SJSA1 (cell line): ENCODE results near the gene TPM2. TPM values are rescaled to one million over a fixed set of nuclear protein-coding genes. Genes with fewer than 3 reads are reported as not detected.

Source experiments
- DNase-seq, 2 experiments: peaks; one replicate each; pipeline ENCODE4 v3.0.0-alpha.2; 2015 to 2020; ENCODE audit warnings: low spot score in 2 of 2, low read depth in 1 of 2
- H3K27ac ChIP-seq: fragments of 250-450 bp; sonication (Bioruptor Pico); 2 replicates; pipeline ENCODE4 v1.5.1; 2020; ENCODE audit warnings: mild to moderate bottlenecking, moderate library complexity
- H3K27me3 ChIP-seq: fragments of 250-450 bp; sonication (Bioruptor Pico); replicated peaks from 2 replicates; pipeline ENCODE4 v1.5.1; 2020; ENCODE audit warnings: mild to moderate bottlenecking, moderate library complexity
- H3K36me3 ChIP-seq: fragments of 250-450 bp; sonication (Bioruptor Pico); 2 replicates; pipeline ENCODE4 v1.5.1; 2020; ENCODE audit warnings: mild to moderate bottlenecking
- H3K4me1 ChIP-seq: fragments of 250-450 bp; sonication (Bioruptor Pico); replicated peaks from 2 replicates; pipeline ENCODE4 v1.6.1; 2021; ENCODE audit warnings: mild to moderate bottlenecking
- H3K4me3 ChIP-seq: fragments of 250-450 bp; sonication (Bioruptor Pico); 2 replicates; pipeline ENCODE4 v1.5.1; 2020; ENCODE audit warnings: mild to moderate bottlenecking
- H3K9me3 ChIP-seq: fragments of 250-450 bp; sonication (Bioruptor Pico); replicated peaks from 2 replicates; pipeline ENCODE4 v1.5.1; 2020; ENCODE audit warnings: mild to moderate bottlenecking
- total RNA-seq: library from RNA; depleted of rRNA; stranded (reverse); fragments of >200 nt; shearing (Covaris generic); gene quantifications from 2 replicates; pipeline ENCODE4 v1.2.3, GENCODE V29; 2014

TPM2 gene
- total RNA-seq, 1 experiment from 2014 or later: 823 TPM

DNA sequence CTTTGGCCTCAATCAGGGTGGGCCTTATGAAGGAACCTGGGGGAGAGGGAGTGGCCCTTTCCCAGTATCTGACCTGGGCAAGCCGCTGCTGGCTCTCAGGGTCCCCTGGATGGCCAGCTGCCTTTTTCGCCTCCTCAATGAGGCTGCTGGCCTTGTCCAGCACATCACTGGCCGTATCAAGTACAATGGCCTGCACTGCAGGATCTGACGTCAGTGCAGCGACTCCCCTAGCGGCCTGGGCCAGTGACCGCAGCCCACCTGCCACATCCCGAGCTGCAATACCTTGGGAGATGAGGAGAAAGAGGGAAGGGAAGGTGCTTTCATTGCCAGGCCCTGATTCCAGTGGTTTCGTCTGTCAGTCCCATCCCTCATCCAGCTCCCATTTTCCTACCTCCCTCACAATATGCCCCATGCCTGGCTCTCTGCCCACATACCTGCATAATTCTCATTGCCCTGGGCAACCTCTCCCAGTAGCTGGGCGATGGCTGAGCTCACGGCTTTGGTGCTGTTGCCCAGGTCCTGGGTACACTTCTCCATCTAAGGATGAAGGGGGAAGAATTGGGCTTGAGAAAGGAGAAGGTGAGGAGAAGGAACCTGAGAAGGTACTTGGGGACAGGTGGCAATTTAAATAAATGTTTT lies 23.2 kb upstream of the TPM2 start:
- H3K9me3 ChIP-seq: no peaks in the 10 kb centered on the region
- DNase-seq: no peak
- H3K4me3 ChIP-seq: no peak overlapping the region
- H3K4me1 ChIP-seq: no peaks in the 10 kb centered on the region
- no peaks in the 10 kb centered on the region for H3K27me3 ChIP-seq
- H3K36me3 ChIP-seq: peaks cover 78% of the 10 kb centered on the region
- H3K27ac ChIP-seq: no peak overlapping the region

DNA sequence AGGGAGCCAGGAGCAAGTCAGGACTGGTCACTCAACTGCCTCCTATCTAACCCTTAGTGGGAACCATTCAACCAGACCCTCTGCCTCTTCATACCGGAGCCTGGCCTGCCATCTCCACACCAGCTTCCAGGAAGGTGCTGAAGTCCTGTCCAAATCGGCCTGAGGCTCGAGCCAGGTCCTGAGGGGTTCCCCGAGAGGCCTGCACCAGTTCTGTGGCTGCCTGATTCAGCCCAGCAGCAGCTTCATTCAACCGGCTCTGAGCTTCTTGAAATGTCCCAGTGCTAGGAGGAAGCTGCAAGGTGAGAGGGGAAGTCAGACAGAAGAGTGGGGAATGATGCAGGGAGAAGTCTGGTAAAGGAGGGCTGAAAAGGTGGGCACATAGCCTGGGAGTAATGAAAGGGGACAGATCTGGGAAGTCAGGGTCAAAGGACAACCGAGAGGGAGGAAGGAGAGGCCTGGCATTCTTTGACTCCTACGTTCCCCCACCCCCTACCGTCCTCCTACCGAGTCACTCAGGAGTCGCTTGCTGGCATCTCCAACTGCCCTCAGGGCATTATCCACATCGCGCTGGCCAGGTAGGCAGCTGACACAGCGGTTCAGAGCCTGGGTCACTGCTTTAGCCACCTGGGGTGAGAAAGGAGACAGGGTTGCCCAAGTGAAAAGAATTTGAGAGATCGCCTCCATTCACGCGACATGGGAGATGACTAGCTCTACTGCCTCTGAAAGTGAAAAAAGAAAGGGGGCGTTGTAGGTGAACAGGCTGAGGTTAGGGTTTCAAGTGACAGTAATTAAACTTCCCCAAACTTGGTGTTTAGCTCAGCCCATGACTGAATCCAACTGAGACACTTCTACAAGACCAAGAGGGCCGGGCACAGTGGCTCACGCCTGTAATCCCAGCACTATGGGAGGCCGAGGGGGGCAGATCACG lies 22.0 kb upstream of the TPM2 start:
- H3K4me1 ChIP-seq: no peaks in the 10 kb centered on the region
- no peak overlapping the region for H3K27ac ChIP-seq
- H3K36me3 ChIP-seq: peaks cover 79% of the 10 kb centered on the region
- H3K9me3 ChIP-seq: no peaks in the 10 kb centered on the region
- DNase-seq: no peak
- no peak overlapping the region for H3K4me3 ChIP-seq
- no peaks in the 10 kb centered on the region for H3K27me3 ChIP-seq

DNA sequence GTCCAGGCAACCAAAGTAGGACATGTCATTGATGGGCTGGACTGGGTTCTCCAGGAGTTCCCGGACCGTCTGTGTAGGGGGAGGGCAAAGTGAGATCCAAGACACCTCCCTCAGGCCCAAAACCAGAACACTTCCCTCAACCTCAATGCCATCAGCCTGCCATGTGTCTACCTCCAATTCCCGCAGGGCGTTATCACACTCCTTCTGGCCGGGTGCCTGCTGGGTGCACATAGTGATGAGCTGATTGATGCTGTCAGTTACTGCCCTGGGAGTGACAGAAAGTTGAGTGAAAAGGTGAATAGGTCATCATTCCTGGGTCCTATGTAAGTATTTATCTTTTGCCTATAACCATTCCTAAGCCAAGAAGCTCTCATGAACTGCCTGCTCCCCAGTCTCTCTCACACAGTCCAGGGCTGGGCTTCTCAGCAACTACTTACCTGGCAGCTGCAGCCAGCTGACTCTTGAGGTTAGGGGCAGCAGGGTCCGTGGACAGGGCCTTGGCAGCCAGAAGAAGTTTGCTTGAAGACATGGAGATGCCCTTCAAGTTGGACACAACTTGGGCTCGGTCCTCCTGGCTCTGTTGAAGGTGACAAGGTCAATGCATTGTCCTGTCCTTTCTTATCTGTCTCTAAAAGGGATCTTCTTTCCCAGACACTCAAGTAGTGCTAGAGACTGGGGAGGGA lies 21.2 kb upstream of the TPM2 start:
- peaks cover 81% of the 10 kb centered on the region for H3K36me3 ChIP-seq
- H3K4me3 ChIP-seq: no peak overlapping the region
- no peak for DNase-seq
- no peak overlapping the region for H3K27ac ChIP-seq
- H3K4me1 ChIP-seq: no peaks in the 10 kb centered on the region
- no peaks in the 10 kb centered on the region for H3K27me3 ChIP-seq
- H3K9me3 ChIP-seq: no peaks in the 10 kb centered on the region

DNA sequence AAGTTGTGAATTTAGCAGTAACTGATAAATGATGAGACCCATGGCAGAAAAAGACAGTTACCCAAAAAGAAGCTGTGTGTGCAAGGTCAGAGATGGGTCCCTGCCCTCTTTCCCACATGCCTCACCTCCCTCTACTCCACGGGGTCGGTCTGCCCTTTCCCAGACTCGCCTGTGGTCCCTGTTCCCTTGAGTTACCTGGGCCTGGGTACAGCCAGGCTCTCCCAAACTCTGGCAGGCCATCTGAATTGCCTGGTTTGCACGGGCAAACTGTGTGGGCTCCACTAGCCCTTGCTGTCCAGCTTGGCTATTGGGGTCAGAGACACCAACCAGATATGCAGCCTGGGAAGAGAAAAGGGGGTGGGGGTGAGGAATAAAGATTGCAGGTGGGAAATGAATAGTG lies 18.4 kb upstream of the TPM2 start:
- Histone ChIP-seq H3K27me3 (no peaks in the 10 kb centered on the region), H3K4me1 (no peaks in the 10 kb centered on the region), H3K36me3 (peaks cover 79% of the 10 kb centered on the region), H3K27ac (no peak overlapping the region), H3K9me3 (no peaks in the 10 kb centered on the region), H3K4me3 (no peak overlapping the region)
- no peak for DNase-seq

DNA sequence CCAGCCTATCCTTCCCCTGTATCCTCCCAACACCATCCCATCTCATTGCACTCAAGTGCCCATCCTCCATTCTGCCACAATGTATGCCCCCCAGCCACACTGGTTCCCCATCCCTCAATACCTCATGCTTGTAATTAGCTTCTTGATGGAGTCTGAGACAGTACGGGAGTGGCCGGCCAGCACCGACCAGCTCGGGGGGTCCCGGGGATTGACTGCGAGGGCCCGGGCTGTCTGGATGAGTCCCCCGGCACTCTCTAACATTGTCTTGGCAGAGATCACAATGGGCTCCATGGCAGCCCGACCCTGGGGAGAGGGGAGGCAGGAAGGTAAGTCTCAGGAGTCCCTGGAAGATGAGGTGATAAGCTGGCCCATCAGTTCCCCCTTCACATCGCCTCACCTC lies 17.2 kb upstream of the TPM2 start:
- Histone ChIP-seq H3K4me3 (no peak overlapping the region), H3K27ac (no peak overlapping the region), H3K4me1 (no peaks in the 10 kb centered on the region), H3K27me3 (no peaks in the 10 kb centered on the region), H3K9me3 (no peaks in the 10 kb centered on the region), H3K36me3 (peaks cover 85% of the 10 kb centered on the region)
- DNase-seq: no peak

DNA sequence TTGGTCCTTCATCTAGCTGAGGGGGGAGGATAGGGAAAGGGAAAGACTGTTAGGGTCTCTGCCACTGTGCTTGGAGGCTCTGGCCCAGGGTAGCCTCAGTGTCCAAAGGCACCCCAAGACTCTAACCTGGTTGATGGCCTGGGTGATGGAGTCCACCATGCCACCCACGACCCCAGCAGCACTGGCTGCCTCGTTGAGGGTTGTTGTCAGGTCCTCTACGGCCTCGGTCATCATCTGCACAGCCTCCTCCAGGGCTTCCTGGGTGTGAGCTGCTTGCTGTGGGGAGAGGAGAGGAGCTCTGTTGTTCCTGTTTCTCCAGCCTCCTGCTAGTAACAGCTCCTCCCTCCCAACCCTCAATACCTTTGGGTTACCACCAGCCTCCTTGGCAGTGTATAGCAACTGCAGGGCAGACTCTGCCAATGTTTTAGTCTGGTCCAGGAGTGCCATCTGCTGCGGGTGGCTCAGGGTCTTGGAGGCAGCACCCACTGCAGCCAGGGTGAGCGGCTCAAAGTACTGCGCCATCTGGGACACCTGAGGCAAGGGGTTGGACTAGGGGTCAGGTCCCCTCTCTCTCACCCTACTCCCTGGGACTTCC lies 16.2 kb upstream of the TPM2 start:
- H3K27ac ChIP-seq: no peak overlapping the region
- no peaks in the 10 kb centered on the region for H3K4me1 ChIP-seq
- DNase-seq: no peak
- no peaks in the 10 kb centered on the region for H3K9me3 ChIP-seq
- H3K36me3 ChIP-seq: peaks cover 87% of the 10 kb centered on the region
- H3K4me3 ChIP-seq: no peak overlapping the region
- no peaks in the 10 kb centered on the region for H3K27me3 ChIP-seq

DNA sequence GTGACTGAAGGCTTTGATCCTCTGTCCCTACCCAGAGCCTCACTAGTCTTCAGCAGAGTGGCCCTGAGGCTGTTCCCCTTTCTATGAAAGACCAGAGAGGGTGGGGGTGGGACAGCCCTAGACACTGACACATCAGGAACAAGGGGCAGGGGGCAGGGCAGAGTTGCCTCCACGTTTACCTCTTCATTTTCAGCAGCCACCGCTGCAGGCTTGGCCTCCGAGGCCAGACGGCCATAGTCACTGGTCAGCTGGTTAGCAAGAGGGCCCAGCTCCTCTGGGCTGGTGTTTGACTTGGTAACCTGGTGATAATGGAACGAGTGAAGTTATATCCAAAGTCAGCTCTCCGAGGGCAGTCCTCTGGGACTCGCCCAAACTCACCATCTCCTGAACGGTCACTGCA lies 15.6 kb upstream of the TPM2 start:
- Histone ChIP-seq H3K27ac (no peak overlapping the region), H3K4me1 (no peaks in the 10 kb centered on the region), H3K4me3 (no peak overlapping the region), H3K27me3 (no peaks in the 10 kb centered on the region), H3K36me3 (peaks cover 87% of the 10 kb centered on the region), H3K9me3 (no peaks in the 10 kb centered on the region)
- no peak for DNase-seq

DNA sequence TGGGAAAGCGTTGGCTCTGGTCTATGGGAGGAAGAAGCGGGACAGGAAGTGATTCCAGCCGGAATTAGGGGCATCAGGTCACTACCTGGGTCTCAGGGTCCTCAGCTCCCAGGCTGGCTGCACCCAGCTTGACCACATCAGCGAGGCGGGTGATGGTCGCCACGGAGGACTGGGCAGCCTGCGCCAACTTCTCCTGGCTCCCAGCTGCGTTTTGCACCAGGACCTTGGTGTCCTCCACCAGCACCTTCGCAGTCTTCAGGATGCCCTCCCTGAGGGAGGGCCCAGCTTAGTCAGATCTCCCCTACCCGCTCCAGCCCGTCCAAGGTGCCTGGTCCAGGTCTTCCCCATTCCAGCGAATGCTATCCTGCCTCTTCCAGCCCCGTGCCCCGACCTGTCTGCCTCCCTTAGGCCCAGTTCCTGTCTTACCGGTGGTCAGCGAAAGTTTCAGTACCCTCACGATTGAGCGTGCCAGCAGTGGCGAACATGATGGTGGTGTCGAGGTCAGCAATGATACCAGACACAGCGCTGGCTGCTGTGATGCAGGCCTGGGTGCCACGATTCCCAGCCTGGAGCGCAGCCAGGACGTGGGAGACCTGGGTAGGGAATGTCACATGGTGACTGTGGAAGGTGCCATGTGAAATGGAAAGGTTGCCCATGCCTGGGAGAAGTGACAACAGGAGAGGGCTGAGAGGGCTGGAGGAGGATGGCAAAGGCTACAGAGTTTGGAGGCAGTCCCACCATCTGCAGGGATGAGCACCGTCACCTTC lies 14.4 kb upstream of the TPM2 start:
- peaks cover 94% of the 10 kb centered on the region for H3K36me3 ChIP-seq
- no peaks in the 10 kb centered on the region for H3K9me3 ChIP-seq
- no peak overlapping the region for H3K4me3 ChIP-seq
- H3K27ac ChIP-seq: no peak overlapping the region
- no peak for DNase-seq
- no peaks in the 10 kb centered on the region for H3K27me3 ChIP-seq
- H3K4me1 ChIP-seq: no peaks in the 10 kb centered on the region

DNA sequence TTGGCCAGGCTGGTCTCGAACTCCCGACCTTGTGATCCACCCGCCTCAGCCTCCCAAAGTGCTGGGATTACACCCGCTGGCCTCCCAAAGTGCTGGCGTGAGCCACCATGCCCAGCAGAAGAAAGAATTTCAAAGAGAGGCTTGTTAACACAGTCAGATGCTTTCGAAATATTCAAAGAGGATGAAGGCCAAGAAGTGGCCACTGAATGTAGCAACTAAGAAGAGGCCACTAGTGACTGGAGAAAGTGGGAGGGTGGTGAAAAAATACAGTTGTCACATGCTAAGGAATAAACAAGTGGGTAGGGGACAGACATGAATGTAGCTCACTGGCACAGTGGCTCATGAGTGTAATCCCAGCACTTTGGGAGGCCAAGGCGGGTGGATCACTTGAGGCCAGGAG lies 13.0 kb upstream of the TPM2 start:
- H3K27ac ChIP-seq: no peak overlapping the region

DNA sequence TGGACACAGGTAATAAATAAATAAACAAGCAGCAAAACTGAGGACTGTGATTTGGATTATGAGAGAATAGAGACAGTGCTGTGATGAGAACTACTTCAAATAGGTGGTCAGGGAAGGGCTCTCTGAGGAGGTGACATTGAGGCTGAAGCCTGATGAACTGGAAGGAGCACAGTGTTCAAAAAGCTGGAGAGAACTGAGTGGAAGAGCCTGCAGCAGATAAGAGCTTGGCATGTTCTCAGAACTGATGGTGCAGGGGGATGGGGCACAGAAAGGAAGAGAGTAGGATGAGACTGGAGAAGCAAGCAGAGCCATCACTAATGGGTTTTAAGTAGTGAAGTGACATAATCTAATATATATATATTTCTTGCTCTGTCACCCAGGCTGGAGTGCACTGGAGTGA lies 11.2 kb upstream of the TPM2 start:
- H3K27me3 ChIP-seq: no peaks in the 10 kb centered on the region
- H3K36me3 ChIP-seq: peaks cover 84% of the 10 kb centered on the region
- peaks cover under 1% of the 10 kb centered on the region for H3K4me1 ChIP-seq
- no peak overlapping the region for H3K27ac ChIP-seq
- no peak for DNase-seq
- no peak overlapping the region for H3K4me3 ChIP-seq
- H3K9me3 ChIP-seq: no peaks in the 10 kb centered on the region

More for the DNA sequence above, 13.0 kb upstream of the TPM2 start:
- H3K9me3 ChIP-seq: no peaks in the 10 kb centered on the region
- H3K4me1 ChIP-seq: no peaks in the 10 kb centered on the region
- H3K4me3 ChIP-seq: no peak overlapping the region
- peaks cover 88% of the 10 kb centered on the region for H3K36me3 ChIP-seq
- H3K27me3 ChIP-seq: no peaks in the 10 kb centered on the region
- no peak for DNase-seq

DNA sequence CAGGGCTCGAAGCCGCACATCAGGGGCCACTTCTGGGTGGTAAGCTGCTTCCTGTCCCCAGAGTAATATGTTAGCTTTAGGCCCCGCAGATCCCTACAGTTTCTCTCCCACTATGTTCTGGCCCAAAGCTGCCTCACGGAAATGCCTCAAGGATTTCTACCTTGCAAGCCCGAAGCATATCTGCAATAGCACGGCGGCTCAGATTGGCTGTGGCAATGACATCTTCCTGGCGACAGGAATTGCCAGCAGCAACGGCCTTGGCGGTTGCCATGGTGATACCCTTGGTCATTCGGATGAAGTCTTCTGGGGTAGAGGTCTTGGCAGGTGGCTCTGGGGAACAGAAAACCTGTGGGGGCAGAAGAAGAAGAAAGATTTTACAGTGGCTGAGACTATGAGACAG lies 10.3 kb upstream of the TPM2 start:
- Histone ChIP-seq H3K4me1 (peaks cover 7% of the 10 kb centered on the region), H3K27ac (no peak overlapping the region), H3K27me3 (no peaks in the 10 kb centered on the region), H3K9me3 (no peaks in the 10 kb centered on the region), H3K36me3 (peaks cover 81% of the 10 kb centered on the region), H3K4me3 (no peak overlapping the region)
- no peak for DNase-seq

DNA sequence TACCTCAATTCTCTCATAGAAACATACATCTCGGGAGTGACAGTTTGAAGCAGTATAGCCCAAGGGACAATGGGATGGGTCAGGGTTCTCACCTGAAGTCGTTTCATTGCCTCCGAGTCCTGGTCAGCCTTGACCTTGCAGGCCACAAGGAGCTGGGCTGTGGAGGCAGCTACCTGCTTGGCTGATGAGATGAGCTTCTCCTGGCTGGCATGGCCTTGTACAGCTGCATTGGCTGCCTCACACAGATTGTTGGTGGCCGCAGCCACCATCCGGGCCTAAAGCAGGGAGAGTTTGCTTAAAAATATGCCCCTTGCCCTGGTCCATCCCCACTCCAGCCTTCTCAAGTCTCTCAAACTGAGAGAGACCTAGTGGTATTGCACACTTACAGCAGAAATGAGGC lies 8.5 kb upstream of the TPM2 start:
- H3K27ac ChIP-seq: no peak overlapping the region
- no peak for DNase-seq
- no peak overlapping the region for H3K4me3 ChIP-seq
- H3K4me1 ChIP-seq: peaks cover 10% of the 10 kb centered on the region
- H3K27me3 ChIP-seq: no peaks in the 10 kb centered on the region
- no peaks in the 10 kb centered on the region for H3K9me3 ChIP-seq
- H3K36me3 ChIP-seq: peaks cover 63% of the 10 kb centered on the region

DNA sequence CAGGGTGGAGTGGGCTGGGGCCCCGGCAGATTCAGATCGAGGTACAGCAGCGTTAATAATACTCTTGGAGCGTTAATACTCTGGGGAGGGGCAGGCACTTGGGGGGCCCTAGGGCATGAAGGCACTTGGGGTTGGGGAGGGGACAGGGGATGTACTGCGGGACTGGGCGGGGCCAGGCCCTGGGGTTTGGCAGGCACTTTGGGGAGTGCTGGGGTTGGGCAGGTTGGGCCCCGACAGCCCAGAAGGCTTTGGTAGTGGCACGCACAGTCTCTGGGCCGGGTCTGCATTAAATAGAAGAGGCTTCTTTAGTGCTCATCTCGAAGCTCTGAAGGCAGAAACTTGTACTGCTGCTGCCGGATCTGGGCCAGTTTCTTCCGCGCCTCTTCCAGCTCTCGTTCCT lies 7.8 kb upstream of the TPM2 start:
- Histone ChIP-seq H3K27ac (no peak overlapping the region), H3K36me3 (peaks cover 56% of the 10 kb centered on the region), H3K4me1 (peaks cover 10% of the 10 kb centered on the region), H3K4me3 (no peak overlapping the region), H3K9me3 (no peaks in the 10 kb centered on the region), H3K27me3 (no peaks in the 10 kb centered on the region)
- no peak for DNase-seq
